OCI-LY3 (cell line): ENCODE measurements around the gene NME9.

Experiments
- EZH2phosphoT487 ChIP-seq: fragments of 200-600 bp; shearing (Covaris generic); IDR thresholded peaks from 2 replicates; pipeline ENCODE4 v1.6.1; 2018; ENCODE audit warnings: antibody characterized with exemption, mixed run types, low read depth
- TF ChIP-seq, protein P1 (sequence below): fragments of 200-600, 300-600 bp; sonication (generic); IDR thresholded peaks from 2 replicates; pipeline ENCODE4 v1.5.1; 2014; ENCODE audit warnings: antibody characterized with exemption, low read length, low read depth

DNA sequence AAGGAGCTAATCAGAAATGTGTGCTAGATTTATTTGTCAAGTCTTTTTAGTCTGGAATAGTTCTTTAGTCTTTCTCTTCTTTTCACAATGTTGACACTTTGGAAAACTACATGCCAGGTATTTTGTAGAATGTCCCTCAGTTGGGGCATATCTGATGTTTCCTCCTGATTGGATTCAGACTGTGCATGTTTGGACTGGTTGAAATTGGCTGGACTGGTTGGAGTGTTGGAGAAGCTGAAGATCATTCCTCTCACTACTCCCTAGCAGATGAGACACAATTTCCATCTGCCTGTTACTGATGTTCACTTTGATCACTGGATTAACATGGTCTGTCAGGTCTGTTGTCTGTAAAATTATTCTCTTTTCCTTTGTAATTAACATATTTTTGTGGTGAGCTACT, 3.7 kb downstream of the NME9 start:
- TF ChIP-seq, protein P1, sequence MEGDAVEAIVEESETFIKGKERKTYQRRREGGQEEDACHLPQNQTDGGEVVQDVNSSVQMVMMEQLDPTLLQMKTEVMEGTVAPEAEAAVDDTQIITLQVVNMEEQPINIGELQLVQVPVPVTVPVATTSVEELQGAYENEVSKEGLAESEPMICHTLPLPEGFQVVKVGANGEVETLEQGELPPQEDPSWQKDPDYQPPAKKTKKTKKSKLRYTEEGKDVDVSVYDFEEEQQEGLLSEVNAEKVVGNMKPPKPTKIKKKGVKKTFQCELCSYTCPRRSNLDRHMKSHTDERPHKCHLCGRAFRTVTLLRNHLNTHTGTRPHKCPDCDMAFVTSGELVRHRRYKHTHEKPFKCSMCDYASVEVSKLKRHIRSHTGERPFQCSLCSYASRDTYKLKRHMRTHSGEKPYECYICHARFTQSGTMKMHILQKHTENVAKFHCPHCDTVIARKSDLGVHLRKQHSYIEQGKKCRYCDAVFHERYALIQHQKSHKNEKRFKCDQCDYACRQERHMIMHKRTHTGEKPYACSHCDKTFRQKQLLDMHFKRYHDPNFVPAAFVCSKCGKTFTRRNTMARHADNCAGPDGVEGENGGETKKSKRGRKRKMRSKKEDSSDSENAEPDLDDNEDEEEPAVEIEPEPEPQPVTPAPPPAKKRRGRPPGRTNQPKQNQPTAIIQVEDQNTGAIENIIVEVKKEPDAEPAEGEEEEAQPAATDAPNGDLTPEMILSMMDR = no peak
- TF ChIP-seq EZH2phosphoT487 = no peak
